Endothelial cell of umbilical vein (primary cell): Measurements from ENCODE around the gene SGCG. TPM values are rescaled to one million over a fixed set of nuclear protein-coding genes. Genes with fewer than 3 reads are reported as not detected.

Source experiments
- BruUV-seq: library from RNA; stranded (reverse); fragments of 400-500 nt; replicated peaks from 2 replicates; lab custom pipeline; 2021; lab: Mats Ljungman, UMichigan
- CTCF ChIA-PET: fragments of 300-600, 350-600 bp; sonication (Branson Sonifier 250); formaldehyde crosslinking; loops from one replicate; lab custom pipeline; 2021; ENCODE audit warnings: antibody characterized with exemption, inconsistent platforms; lab: Charles Lee
- POLR2A ChIA-PET: fragments of 300-600, 350-600 bp; sonication (Branson Sonifier 250); formaldehyde crosslinking; loops from one replicate; lab custom pipeline; 2021; ENCODE audit warnings: antibody characterized with exemption, inconsistent platforms; lab: Charles Lee
- DNase-seq: peaks from one replicate; pipeline ENCODE4 v3.0.0-alpha.2; 2011; ENCODE audit warnings: low read depth, low spot score
- FAIRE-seq: peaks from 2 replicates; lab custom pipeline; 2011; peaks lifted over from hg19 to GRCh38; lab: Jason Lieb, UNC
- H2AFZ ChIP-seq: 2 replicates; pipeline ENCODE4 v1.6.0; 2012; ENCODE audit warnings: low read depth, low read length, control low read depth, inconsistent platforms
- H3K27ac ChIP-seq: 2 replicates; pipeline ENCODE4 v1.5.1; 2011; ENCODE audit warnings: low read depth, mild to moderate bottlenecking, control low read depth, low read length, moderate library complexity; ENCODE audit not compliant: insufficient read depth
- H3K27me3 ChIP-seq, 2 experiments: 2 replicates each; pipeline versions ENCODE4 v1.6.0 to v1.6.1; 2011; ENCODE audit warnings: low read length in 2 of 2, mixed read lengths in 1 of 2; ENCODE audit not compliant: control insufficient read depth in 2 of 2, insufficient read depth in 2 of 2
- H3K36me3 ChIP-seq, 2 experiments: 2 replicates in 1 of 2; 3 replicates in 1 of 2; pipeline ENCODE4 v1.5.1; 2011; ENCODE audit warnings: low read length in 2 of 2, mild to moderate bottlenecking in 1 of 2, moderate library complexity in 1 of 2; ENCODE audit not compliant: control insufficient read depth in 2 of 2, insufficient read depth in 2 of 2; ENCODE audit errors: extremely low read depth in 1 of 2
- H3K4me1 ChIP-seq: 3 replicates; pipeline ENCODE4 v1.5.1; 2011; ENCODE audit warnings: mild to moderate bottlenecking, low read length; ENCODE audit not compliant: control insufficient read depth, insufficient read depth; ENCODE audit errors: extremely low read depth
- H3K4me2 ChIP-seq: 2 replicates; pipeline ENCODE4 v1.6.1; 2011; ENCODE audit warnings: low read length, control low read depth, mixed read lengths; ENCODE audit not compliant: insufficient read depth
- H3K4me3 ChIP-seq, 3 experiments: fragments of 200-600 bp in 1 of 3; sonication (generic), shearing (Covaris generic) in 1 of 3; replicated peaks in 1 of 3; 2 replicates each; pipeline ENCODE4 v1.5.1; 2011 to 2016; ENCODE audit warnings: control low read depth in 3 of 3, low read length in 3 of 3, mild to moderate bottlenecking in 2 of 3, inconsistent platforms in 1 of 3, low read depth in 1 of 3, moderate library complexity in 1 of 3; ENCODE audit not compliant: insufficient read depth in 1 of 3
- H3K79me2 ChIP-seq: 2 replicates; pipeline ENCODE4 v1.6.0; 2012; ENCODE audit warnings: low read length, inconsistent platforms; ENCODE audit not compliant: control insufficient read depth, insufficient read depth
- H3K9ac ChIP-seq: replicated peaks from 2 replicates; pipeline ENCODE3; 2011; ENCODE audit warnings: low read length, control low read depth; ENCODE audit not compliant: insufficient read depth; ENCODE audit errors: extremely low read depth
- H3K9me1 ChIP-seq: replicated peaks from 3 replicates; pipeline ENCODE4 v1.6.0; 2011; ENCODE audit warnings: mild to moderate bottlenecking, low read length; ENCODE audit not compliant: control insufficient read depth, insufficient read depth; ENCODE audit errors: extremely low read depth
- H3K9me3 ChIP-seq: replicated peaks from 2 replicates; pipeline ENCODE4 v1.5.1; 2012; ENCODE audit warnings: low read length, inconsistent platforms; ENCODE audit not compliant: control insufficient read depth, insufficient read depth
- H4K20me1 ChIP-seq: replicated peaks from 2 replicates; pipeline ENCODE3; 2011; ENCODE audit warnings: mild to moderate bottlenecking, low read length; ENCODE audit not compliant: control insufficient read depth, insufficient read depth; ENCODE audit errors: extremely low read depth
- CTCF ChIP-seq, 2 donors: IDR thresholded peaks; 1 replicate in 1 of 2; 2 replicates in 1 of 2; pipeline ENCODE4 v1.5.1; 2011; ENCODE audit warnings: low read length in 2 of 2, mild to moderate bottlenecking in 2 of 2, moderate library complexity in 2 of 2, control low read depth in 1 of 2, inconsistent platforms in 1 of 2, low read depth in 1 of 2; ENCODE audit not compliant: insufficient read depth in 1 of 2; ENCODE audit errors: extremely low read depth in 1 of 2
- FOS ChIP-seq: IDR thresholded peaks from 2 replicates; pipeline ENCODE4 v1.6.1; 2011; ENCODE audit warnings: mild to moderate bottlenecking, low read length, moderate library complexity, borderline replicate concordance; ENCODE audit not compliant: insufficient read depth
- GATA2 ChIP-seq: IDR thresholded peaks from 2 replicates; pipeline ENCODE4 v1.7.0; 2011; ENCODE audit warnings: low read depth, mild to moderate bottlenecking, moderate library complexity, mixed read lengths, low read length; ENCODE audit not compliant: insufficient read length, insufficient read depth
- POLR2A ChIP-seq: IDR thresholded peaks from 2 replicates; pipeline ENCODE4 v1.6.1; 2012; ENCODE audit warnings: low read depth, mild to moderate bottlenecking, control low read depth, low read length
- POLR2AphosphoS5 ChIP-seq: IDR thresholded peaks from 2 replicates; pipeline ENCODE4 v1.6.1; 2012; ENCODE audit warnings: low read depth, mild to moderate bottlenecking, control low read depth, low read length, moderate library complexity; ENCODE audit not compliant: insufficient read depth
- dilution Hi-C: fragments of 300-500 bp; cut with MboI; formaldehyde crosslinking; loops from one replicate; pipeline ENCODE4 v1.15.0; 2019; ENCODE audit warnings: low sequenced_read_pairs; ENCODE audit not compliant: extremely low pct_ligation_motif_present
- intact Hi-C: fragments of 100-400 bp; cut with micrococcal nuclease; formaldehyde crosslinking; loops from one replicate; pipeline ENCODE4 v1.10.0; 2022
- polyA plus RNA-seq, 4 experiments: library from polyadenylated mRNA; depleted of rRNA in 3 of 4; stranded (reverse) in 3 of 4; unstranded in 1 of 4; fragments of >200 nt; gene quantifications; 2 replicates each; pipeline versions ENCODE4 v1.2.1 to v1.2.3, GENCODE V29; 2011 to 2012; ENCODE audit warnings: missing spikeins in 1 of 4
- total RNA-seq: library from RNA; stranded (reverse); gene quantifications from 2 replicates; pipeline ENCODE4 v1.2.3, GENCODE V29; 2021
- TF ChIP-seq, protein P1 (sequence below): IDR thresholded peaks from 2 replicates; pipeline ENCODE4 v1.6.1; 2011; ENCODE audit not compliant: insufficient read depth, insufficient read length

The SGCG gene
- total and polyA plus RNA-seq, 2 donors (not counting 3 experiments of a cell fraction or from before 2014, with no cell fraction given): 0.22 TPM; not detected in 1

- Histone ChIP-seq H3K4me3 (no peak overlapping the region), H3K27ac (no peak overlapping the region), H2AFZ (no peak overlapping the region), H3K9ac (no peak overlapping the region), H3K9me3 (no peaks in the 10 kb centered on the region), H3K4me1 (no peaks in the 10 kb centered on the region), H3K4me2 (no peak overlapping the region), H4K20me1 (no peaks in the 10 kb centered on the region), H3K36me3 (no peaks in the 10 kb centered on the region), H3K27me3 (no peaks in the 10 kb centered on the region), H3K79me2 (no peaks in the 10 kb centered on the region), H3K9me1 (no peaks in the 10 kb centered on the region)
- dilution Hi-C loops (no loop called here), intact Hi-C loops (no loop called here)
- POLR2A ChIA-PET: no interaction called here
- BruUV-seq: no TSS peak
- CTCF ChIA-PET: no interaction called here
- DNase-seq: no peak
- TF ChIP-seq CTCF (IDR thresholded peaks at IDR 0.05; ENCODE audit: extremely low read depth in 1 of 2, insufficient read depth in 1 of 2, low read depth in 1 of 2, low read length in 2 of 2): no peak
- FAIRE-seq: no peak
Observed at GRCh38 chr13:23182142-23182541, 1.4 kb downstream of the SGCG start.

DNA sequence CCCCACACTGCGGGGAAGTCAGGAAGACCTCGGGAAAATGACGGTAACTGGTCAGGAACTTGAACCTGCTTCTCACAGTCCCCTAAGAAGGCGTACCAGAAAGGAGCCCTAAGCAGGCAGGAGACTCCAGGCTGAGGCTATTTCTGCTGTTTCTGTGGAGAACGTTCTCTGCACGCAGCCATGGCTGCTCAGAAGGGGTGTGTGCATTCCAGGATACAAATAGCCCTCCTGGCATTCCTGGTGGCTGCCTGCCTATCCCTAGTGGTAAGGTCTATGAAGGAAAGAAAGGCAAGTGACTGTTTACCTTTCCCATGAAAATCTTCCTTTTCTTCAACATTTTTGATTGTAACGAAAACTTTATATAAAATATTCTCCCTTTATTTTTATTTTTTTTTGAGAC is 2.5 kb downstream of the SGCG start:
- Histone ChIP-seq H3K79me2 (no peaks in the 10 kb centered on the region), H3K9me1 (no peaks in the 10 kb centered on the region), H3K9ac (no peak overlapping the region), H3K4me3 (no peak overlapping the region), H2AFZ (no peak overlapping the region), H3K4me2 (no peak overlapping the region), H3K36me3 (no peaks in the 10 kb centered on the region), H3K27ac (no peak overlapping the region), H3K4me1 (no peaks in the 10 kb centered on the region), H3K27me3 (no peaks in the 10 kb centered on the region), H4K20me1 (no peaks in the 10 kb centered on the region), H3K9me3 (no peaks in the 10 kb centered on the region)
- no TSS peak for BruUV-seq
- TF ChIP-seq POLR2AphosphoS5 (no peak), FOS (no peak), GATA2 (no peak), POLR2A (no peak)
- TF ChIP-seq, protein P1, sequence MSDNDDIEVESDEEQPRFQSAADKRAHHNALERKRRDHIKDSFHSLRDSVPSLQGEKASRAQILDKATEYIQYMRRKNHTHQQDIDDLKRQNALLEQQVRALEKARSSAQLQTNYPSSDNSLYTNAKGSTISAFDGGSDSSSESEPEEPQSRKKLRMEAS: no peak
- ChIA-PET CTCF (no interaction called here), POLR2A (no interaction called here)
- intact Hi-C loops: no loop called here
- dilution Hi-C loops: no loop called here
- no peak for DNase-seq
- FAIRE-seq: no peak
